Fibroblast of lung (primary cell): ENCODE measurements around the gene NCOA1. TPM values are rescaled to one million over a fixed set of nuclear protein-coding genes. Genes with fewer than 3 reads are reported as not detected.

Experiments used
- DNase-seq, 2 donors: peaks; one replicate each; pipeline versions ENCODE4 v3.0.0 to v3.0.0-alpha.2; 2010; ENCODE audit warnings: low read depth in 2 of 2
- H2AFZ ChIP-seq: 2 replicates; pipeline ENCODE4 v1.5.1; 2012; ENCODE audit warnings: low read length, control low read depth, inconsistent platforms
- H3K27ac ChIP-seq: 2 replicates; pipeline ENCODE4 v1.5.1; 2011; ENCODE audit warnings: low read length, control low read depth; ENCODE audit not compliant: insufficient read depth
- H3K27me3 ChIP-seq: 2 replicates; pipeline ENCODE4 v1.5.1; 2011; ENCODE audit warnings: mild to moderate bottlenecking, low read length; ENCODE audit not compliant: control insufficient read depth, insufficient read depth
- H3K36me3 ChIP-seq: 2 replicates; pipeline ENCODE4 v1.5.1; 2011; ENCODE audit warnings: low read length; ENCODE audit not compliant: control insufficient read depth, insufficient read depth
- H3K4me1 ChIP-seq: 2 replicates; pipeline ENCODE4 v1.5.1; 2011; ENCODE audit warnings: low read length; ENCODE audit not compliant: control insufficient read depth, insufficient read depth; ENCODE audit errors: extremely low read depth
- H3K4me2 ChIP-seq: 2 replicates; pipeline ENCODE4 v1.5.1; 2011; ENCODE audit warnings: low read length, control low read depth; ENCODE audit not compliant: insufficient read depth; ENCODE audit errors: extremely low read depth
- H3K4me3 ChIP-seq, 4 experiments: fragments of 200-600 bp in 1 of 4; sonication (generic) in 1 of 4; replicated peaks in 1 of 4; 2 replicates each; pipeline ENCODE4 v1.5.1; 2011 to 2016; ENCODE audit warnings: low read length in 4 of 4, low read depth in 3 of 4, mild to moderate bottlenecking in 3 of 4, control low read depth in 2 of 4, inconsistent platforms in 1 of 4, mixed read lengths in 1 of 4; ENCODE audit not compliant: insufficient read depth in 1 of 4; ENCODE audit errors: control extremely low read depth in 1 of 4
- H3K79me2 ChIP-seq: 2 replicates; pipeline ENCODE4 v1.5.1; 2012; ENCODE audit warnings: mild to moderate bottlenecking, low read length, inconsistent platforms; ENCODE audit not compliant: control insufficient read depth, insufficient read depth
- H3K9ac ChIP-seq: 2 replicates; pipeline ENCODE4 v1.5.1; 2011; ENCODE audit warnings: mild to moderate bottlenecking, low read length, control low read depth; ENCODE audit not compliant: insufficient read depth
- H3K9me3 ChIP-seq: 2 replicates; pipeline ENCODE4 v1.5.1; 2012; ENCODE audit warnings: low read depth, low read length; ENCODE audit not compliant: control insufficient read depth, insufficient read depth
- H4K20me1 ChIP-seq: 2 replicates; pipeline ENCODE4 v1.5.1; 2011; ENCODE audit warnings: low read length; ENCODE audit not compliant: control insufficient read depth, insufficient read depth; ENCODE audit errors: extremely low read depth
- EZH2 ChIP-seq: IDR thresholded peaks from 2 replicates; pipeline ENCODE4 v1.5.1; 2012; ENCODE audit warnings: low read length, control low read depth, mild to moderate bottlenecking; ENCODE audit errors: missing control alignments
- polyA plus RNA-seq, 2 donors: library from polyadenylated mRNA; depleted of rRNA in 1 of 2; stranded (reverse) in 1 of 2; unstranded in 1 of 2; fragments of >200 nt; gene quantifications; 2 replicates each; pipeline ENCODE4 v1.2.1, GENCODE V29; 2011 to 2012; ENCODE audit warnings: missing spikeins in 1 of 2
- total RNA-seq: library from RNA; depleted of rRNA; stranded (reverse); fragments of >200 nt; gene quantifications from 2 replicates; pipeline ENCODE4 v1.2.1, GENCODE V29; 2014
- TF ChIP-seq, protein P1 (sequence below), 2 donors: IDR thresholded peaks in 1 of 2; conservative IDR thresholded peaks in 1 of 2; 1 replicate in 1 of 2; 2 replicates in 1 of 2; pipeline ENCODE4 v1.5.1; 2011 to 2012; ENCODE audit warnings: low read length in 2 of 2, control low read depth in 1 of 2, inconsistent platforms in 1 of 2, low read depth in 1 of 2, mild to moderate bottlenecking in 1 of 2

NCOA1 gene
- total and polyA plus RNA-seq, 2 donors (not counting 1 experiment from before 2014, with no cell fraction given) = 15.5 to 19.8 TPM

DNA sequence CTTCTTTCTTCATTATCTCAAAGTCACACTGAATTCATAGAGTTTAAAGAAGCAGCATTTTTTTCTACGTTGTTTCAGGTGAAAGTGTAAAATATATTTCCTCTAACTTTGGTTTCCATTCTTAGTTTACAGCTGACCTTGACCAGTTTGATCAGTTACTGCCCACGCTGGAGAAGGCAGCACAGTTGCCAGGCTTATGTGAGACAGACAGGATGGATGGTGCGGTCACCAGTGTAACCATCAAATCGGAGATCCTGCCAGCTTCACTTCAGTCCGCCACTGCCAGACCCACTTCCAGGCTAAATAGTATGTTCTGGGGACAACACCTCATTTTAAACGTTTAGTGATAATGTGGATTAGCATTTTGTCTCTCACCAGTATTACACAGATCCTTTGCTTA is 219.8 kb downstream of the NCOA1 start:
- Histone ChIP-seq H3K79me2 (no peaks in the 10 kb centered on the region), H3K9ac (no peak overlapping the region), H3K4me2 (no peak overlapping the region), H3K27ac (no peak overlapping the region), H3K27me3 (no peaks in the 10 kb centered on the region), H4K20me1 (no peaks in the 10 kb centered on the region), H3K4me1 (no peaks in the 10 kb centered on the region), H3K4me3 (no peak overlapping the region), H3K36me3 (no peaks in the 10 kb centered on the region), H3K9me3 (no peaks in the 10 kb centered on the region), H2AFZ (no peak overlapping the region)
- DNase-seq = no peak
- TF ChIP-seq, protein P1, sequence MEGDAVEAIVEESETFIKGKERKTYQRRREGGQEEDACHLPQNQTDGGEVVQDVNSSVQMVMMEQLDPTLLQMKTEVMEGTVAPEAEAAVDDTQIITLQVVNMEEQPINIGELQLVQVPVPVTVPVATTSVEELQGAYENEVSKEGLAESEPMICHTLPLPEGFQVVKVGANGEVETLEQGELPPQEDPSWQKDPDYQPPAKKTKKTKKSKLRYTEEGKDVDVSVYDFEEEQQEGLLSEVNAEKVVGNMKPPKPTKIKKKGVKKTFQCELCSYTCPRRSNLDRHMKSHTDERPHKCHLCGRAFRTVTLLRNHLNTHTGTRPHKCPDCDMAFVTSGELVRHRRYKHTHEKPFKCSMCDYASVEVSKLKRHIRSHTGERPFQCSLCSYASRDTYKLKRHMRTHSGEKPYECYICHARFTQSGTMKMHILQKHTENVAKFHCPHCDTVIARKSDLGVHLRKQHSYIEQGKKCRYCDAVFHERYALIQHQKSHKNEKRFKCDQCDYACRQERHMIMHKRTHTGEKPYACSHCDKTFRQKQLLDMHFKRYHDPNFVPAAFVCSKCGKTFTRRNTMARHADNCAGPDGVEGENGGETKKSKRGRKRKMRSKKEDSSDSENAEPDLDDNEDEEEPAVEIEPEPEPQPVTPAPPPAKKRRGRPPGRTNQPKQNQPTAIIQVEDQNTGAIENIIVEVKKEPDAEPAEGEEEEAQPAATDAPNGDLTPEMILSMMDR (conservative IDR thresholded peaks at IDR 0.05 in 1 of 2, IDR thresholded peaks at IDR 0.05 in 1 of 2; ENCODE audit: low read depth in 1 of 2, low read length in 2 of 2) = no peak
- TF ChIP-seq EZH2 = no peak

DNA sequence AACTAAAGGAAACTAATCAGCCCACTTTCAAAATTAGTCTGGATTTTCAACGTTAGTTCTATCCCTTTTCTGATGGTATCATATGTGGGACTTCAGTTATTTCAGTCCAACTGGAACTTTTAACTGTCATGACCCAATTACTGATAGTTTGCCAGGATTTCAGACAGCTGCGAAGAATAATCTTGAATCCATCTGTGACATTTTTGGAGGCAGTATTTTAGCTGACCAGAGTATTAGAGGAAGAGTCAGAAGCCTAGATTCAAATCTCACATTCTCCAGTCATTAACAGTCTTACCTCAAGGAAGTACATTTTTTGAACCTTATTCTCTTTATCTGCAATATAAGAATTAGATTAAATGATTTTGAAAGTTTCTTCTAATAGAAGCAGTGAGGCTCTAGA is 220.8 kb downstream of the NCOA1 start:
- TF ChIP-seq EZH2 = no peak
- TF ChIP-seq, protein P1 (conservative IDR thresholded peaks at IDR 0.05 in 1 of 2, IDR thresholded peaks at IDR 0.05 in 1 of 2; ENCODE audit: low read depth in 1 of 2, low read length in 2 of 2) = no peak
- Histone ChIP-seq H2AFZ (no peak overlapping the region), H4K20me1 (no peaks in the 10 kb centered on the region), H3K79me2 (no peaks in the 10 kb centered on the region), H3K9ac (no peak overlapping the region), H3K27ac (no peak overlapping the region), H3K27me3 (no peaks in the 10 kb centered on the region), H3K9me3 (no peaks in the 10 kb centered on the region), H3K4me3 (no peak overlapping the region), H3K4me2 (no peak overlapping the region), H3K4me1 (no peaks in the 10 kb centered on the region), H3K36me3 (no peaks in the 10 kb centered on the region)
- DNase-seq = no peak

DNA sequence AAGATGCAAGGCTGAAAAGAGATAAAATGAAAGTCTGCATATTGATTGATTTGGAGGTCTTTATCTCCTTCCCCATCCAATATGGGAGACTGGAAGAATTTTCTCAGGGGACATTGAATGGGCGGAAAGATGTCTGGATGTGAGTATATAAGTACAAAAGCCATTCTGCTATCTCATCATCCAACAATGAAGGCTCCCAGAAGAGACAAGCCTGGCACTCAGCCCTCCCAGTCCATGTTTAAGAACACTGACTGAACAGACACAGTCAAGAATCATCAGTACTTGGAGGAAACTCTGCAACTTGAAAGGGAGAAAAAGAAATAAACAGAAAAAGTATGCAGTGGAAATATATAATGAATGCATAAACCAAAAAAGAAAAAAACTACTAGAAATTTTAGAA is 221.2 kb downstream of the NCOA1 start:
- TF ChIP-seq EZH2 = no peak
- TF ChIP-seq, protein P1 (conservative IDR thresholded peaks at IDR 0.05 in 1 of 2, IDR thresholded peaks at IDR 0.05 in 1 of 2; ENCODE audit: low read depth in 1 of 2, low read length in 2 of 2) = no peak
- Histone ChIP-seq H4K20me1 (no peaks in the 10 kb centered on the region), H3K4me1 (no peaks in the 10 kb centered on the region), H3K27ac (no peak overlapping the region), H3K79me2 (no peaks in the 10 kb centered on the region), H3K9ac (no peak overlapping the region), H3K27me3 (no peaks in the 10 kb centered on the region), H3K36me3 (no peaks in the 10 kb centered on the region), H3K9me3 (no peaks in the 10 kb centered on the region), H2AFZ (no peak overlapping the region), H3K4me3 (no peak overlapping the region), H3K4me2 (no peak overlapping the region)
- DNase-seq = no peak
